Heart left ventricle (tissue), 16 donors: ENCODE measurements around the gene GPC6. TPM values are rescaled to one million over a fixed set of nuclear protein-coding genes. Genes with fewer than 3 reads are reported as not detected.

Source experiments
- ATAC-seq, 4 donors: fragments of 200-7000 bp; cut with Tn5 transposase; one replicate each; pipeline ENCODE4 v1.9.1; 2020 to 2022; ENCODE audit warnings: moderate library complexity in 4 of 4, mild to moderate bottlenecking in 3 of 4, moderate number of reproducible peaks in 1 of 4
- DNase-seq, 5 donors: peaks; one replicate each; pipeline ENCODE4 v3.0.0-alpha.2; 2020
- H3K27ac ChIP-seq, 12 donors: fragments of 200-600 bp; sonication (generic) in 4 of 12; one replicate each; pipeline versions ENCODE4 v1.5.0 to v1.8.0; 2016 to 2022; ENCODE audit warnings: mild to moderate bottlenecking in 2 of 12
- H3K27me3 ChIP-seq, 9 donors: fragments of 200-600 bp; sonication (generic) in 2 of 9; one replicate each; pipeline versions ENCODE4 v1.5.1 to v1.8.0; 2016 to 2022; ENCODE audit warnings: mild to moderate bottlenecking in 3 of 9
- H3K36me3 ChIP-seq, 9 donors: fragments of 200-600 bp; sonication (generic) in 2 of 9; one replicate each; pipeline versions ENCODE4 v1.5.0 to v1.8.0; 2018 to 2022; ENCODE audit warnings: mild to moderate bottlenecking in 2 of 9
- H3K4me1 ChIP-seq, 12 donors: fragments of 200-600 bp; sonication (generic) in 4 of 12; one replicate each; pipeline versions ENCODE4 v1.5.0 to v1.8.0; 2016 to 2022; ENCODE audit warnings: mild to moderate bottlenecking in 3 of 12
- H3K4me3 ChIP-seq, 12 donors: fragments of 200-600 bp; sonication (generic) in 4 of 12; one replicate each; pipeline versions ENCODE4 v1.5.0 to v1.8.0; 2017 to 2022; ENCODE audit warnings: mild to moderate bottlenecking in 9 of 12, moderate library complexity in 4 of 12
- H3K9me3 ChIP-seq, 12 donors: fragments of 200-600 bp; sonication (generic) in 4 of 12; one replicate each; pipeline versions ENCODE4 v1.5.0 to v1.8.0; 2016 to 2022; ENCODE audit warnings: mild to moderate bottlenecking in 1 of 12
- POLR2A ChIP-seq, 2 donors: fragments of 450-650 bp; IDR thresholded peaks; one replicate each; pipeline ENCODE4 v1.6.1; 2017; ENCODE audit warnings: antibody characterized with exemption in 2 of 2, mild to moderate bottlenecking in 2 of 2, moderate library complexity in 2 of 2
- WGBS, 4 donors: extraction: QIAGEN DNeasy Blood & Tissue Kit in 2 of 4; methylation state at CpG; one replicate each; pipeline versions ENCODE4 v1.1.5 to v1.1.7; 2013 to 2018; 5-methylcytosine and 5-hydroxymethylcytosine counted together
- intact Hi-C, 10 donors: fragments of 100-400 bp; cut with DNase I; formaldehyde crosslinking; loops; one replicate each; pipeline versions ENCODE4 v1.11.1 to v1.14.2; 2022
- polyA plus RNA-seq, 2 donors: library from polyadenylated mRNA; stranded (reverse); fragments of 200-250 nt; gene quantifications; one replicate each; pipeline ENCODE4 v1.2.3, GENCODE V29; 2013
- total RNA-seq, 9 donors: library from RNA; depleted of rRNA in 2 of 9; stranded (reverse); fragments of >200 nt in 2 of 9; fragmentation: NEBNext Ultra II Directional in 3 of 9; extraction: Animal tissue kit (Norgen Biotek cat#: 25700) in 3 of 9; gene quantifications; one replicate each; pipeline versions ENCODE4 v1.1.0 to v1.2.4, GENCODE V29; 2016 to 2023
- TF ChIP-seq, protein P1 (sequence below), 12 donors: fragments of 200-600 bp; sonication (generic) in 4 of 12; IDR thresholded peaks; one replicate each; pipeline versions ENCODE4 v1.5.0 to v1.8.0; 2018 to 2022; ENCODE audit warnings: antibody characterized with exemption in 12 of 12, mild to moderate bottlenecking in 5 of 12
- donor health status: ischemic (EF 13 %, LVEDD 7.1; RV severe dilation, severe dysfunction).
- donor health status: healthy with polysubstance abuse.
- donor health status: DM: no; HTN: yes; CAD: no.
- donor health status: DM: no; HTN: no; CAD: no.
- donor health status: ischemic (EF 25% LVEDD 6.9; RV normal size, moderate dysfunction).
- donor health status: ischemic (EF 25% LVEDD 5.7; RV mildly dilated, moderate dysfunction).
- donor health status: healthy.
- donor health status: DM: yes; HTN: yes; CAD: no.
- donor health status: ischemic (EF 35%, LVEDD 5.7; RV mildly dilated, moderate dysfunction).
- donor health status: nonischemic (EF 11% LVEDD 7.7; RV severe dilation, severe dysfunction).
- donor health status: DM: yes; HTN: yes; CAD: no.
- donor health status: PGD.
- donor health status: ischemic (EF 29% LVEDD 5.4; RV normal size, mild dysfunction).
- donor health status: nonischemic (EF 23%, LVEDD 6.1; RV moderate dilation, normal function).

GPC6 gene
- total and polyA plus RNA-seq, 11 donors = 0.08 to 6.2 (median 2.0) TPM

GRCh38 chr13:94196413-94196812 is 969.8 kb downstream of the GPC6 start:
- Histone ChIP-seq H3K27me3 (no peaks in the 10 kb centered on the region), H3K36me3 (no peaks in the 10 kb centered on the region), H3K4me3 (no peak overlapping the region), H3K4me1 (no peaks in the 10 kb centered on the region), H3K9me3 (no peaks in the 10 kb centered on the region), H3K27ac (no peak overlapping the region)
- TF ChIP-seq POLR2A (IDR thresholded peaks at IDR 0.05) = no peak
- TF ChIP-seq, protein P1, sequence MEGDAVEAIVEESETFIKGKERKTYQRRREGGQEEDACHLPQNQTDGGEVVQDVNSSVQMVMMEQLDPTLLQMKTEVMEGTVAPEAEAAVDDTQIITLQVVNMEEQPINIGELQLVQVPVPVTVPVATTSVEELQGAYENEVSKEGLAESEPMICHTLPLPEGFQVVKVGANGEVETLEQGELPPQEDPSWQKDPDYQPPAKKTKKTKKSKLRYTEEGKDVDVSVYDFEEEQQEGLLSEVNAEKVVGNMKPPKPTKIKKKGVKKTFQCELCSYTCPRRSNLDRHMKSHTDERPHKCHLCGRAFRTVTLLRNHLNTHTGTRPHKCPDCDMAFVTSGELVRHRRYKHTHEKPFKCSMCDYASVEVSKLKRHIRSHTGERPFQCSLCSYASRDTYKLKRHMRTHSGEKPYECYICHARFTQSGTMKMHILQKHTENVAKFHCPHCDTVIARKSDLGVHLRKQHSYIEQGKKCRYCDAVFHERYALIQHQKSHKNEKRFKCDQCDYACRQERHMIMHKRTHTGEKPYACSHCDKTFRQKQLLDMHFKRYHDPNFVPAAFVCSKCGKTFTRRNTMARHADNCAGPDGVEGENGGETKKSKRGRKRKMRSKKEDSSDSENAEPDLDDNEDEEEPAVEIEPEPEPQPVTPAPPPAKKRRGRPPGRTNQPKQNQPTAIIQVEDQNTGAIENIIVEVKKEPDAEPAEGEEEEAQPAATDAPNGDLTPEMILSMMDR (IDR thresholded peaks at IDR 0.05) = no peak
- no peak for ATAC-seq
- WGBS, 4 donors = 79 to 87% (median 83%) methylated on average over 5 of the region's 5 CpGs
- intact Hi-C loops = no loop called here
- no peak for DNase-seq

DNA sequence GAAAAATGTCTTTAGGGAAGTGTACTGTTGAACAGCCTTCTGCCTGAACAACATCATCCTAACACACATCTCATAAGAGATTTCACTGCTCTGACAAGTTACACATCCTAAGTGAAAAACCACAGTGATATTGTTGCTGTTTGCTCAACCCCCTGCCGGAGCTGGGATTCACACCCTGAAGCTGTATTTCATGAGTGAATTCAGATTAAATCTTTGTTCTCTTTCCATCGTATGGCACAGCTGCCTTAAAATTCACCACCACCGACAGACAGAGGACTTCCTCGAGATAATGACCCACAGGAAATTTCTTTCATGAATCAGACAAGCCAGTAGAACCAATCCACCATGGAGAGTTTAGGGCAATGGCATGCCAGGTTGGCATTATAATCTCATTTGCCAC is 972.1 kb downstream of the GPC6 start:
- Histone ChIP-seq H3K36me3 (no peaks in the 10 kb centered on the region), H3K4me3 (no peak overlapping the region), H3K27ac (no peak overlapping the region), H3K9me3 (no peaks in the 10 kb centered on the region), H3K27me3 (no peaks in the 10 kb centered on the region), H3K4me1 (no peaks in the 10 kb centered on the region)
- DNase-seq = no peak
- intact Hi-C loops = no loop called here
- 56 to 73% (median 60%) methylated on average over 4 of the region's 4 CpGs for WGBS, 4 donors
- ATAC-seq = no peak
- no peak for TF ChIP-seq POLR2A (IDR thresholded peaks at IDR 0.05)
- TF ChIP-seq, protein P1 (IDR thresholded peaks at IDR 0.05) = no peak

- DNase-seq (no peak), ATAC-seq (no peak)
- H3K27me3 ChIP-seq = no peaks in the 10 kb centered on the region
- H3K9me3 ChIP-seq = no peaks in the 10 kb centered on the region
- intact Hi-C loops = no loop called here
- no peak overlapping the region for H3K4me3 ChIP-seq
- no peak overlapping the region for H3K27ac ChIP-seq
- H3K36me3 ChIP-seq = no peaks in the 10 kb centered on the region
- 83 to 87% (median 85%) methylated on average over 3 of the region's 3 CpGs for WGBS, 4 donors
- TF ChIP-seq, protein P1 (IDR thresholded peaks at IDR 0.05) = no peak
- TF ChIP-seq POLR2A (IDR thresholded peaks at IDR 0.05) = no peak
- no peaks in the 10 kb centered on the region for H3K4me1 ChIP-seq
Observed at GRCh38 chr13:94199135-94199534, 972.5 kb downstream of the GPC6 start.

GRCh38 chr13:94201022-94201421 is 974.4 kb downstream of the GPC6 start:
- H3K9me3 ChIP-seq = no peaks in the 10 kb centered on the region
- no peak overlapping the region for H3K27ac ChIP-seq
- intact Hi-C loops = loop anchor here in 1 of 10 donors (5.0 kb wide), 1 partner anchor 51 kb away; no protein-coding TSS in a partner anchor
- 81 to 90% (median 87%) methylated on average over 6 of the region's 6 CpGs for WGBS, 4 donors
- ATAC-seq (no peak), DNase-seq (no peak)
- H3K4me3 ChIP-seq = no peak overlapping the region
- no peaks in the 10 kb centered on the region for H3K4me1 ChIP-seq
- H3K27me3 ChIP-seq = no peaks in the 10 kb centered on the region
- TF ChIP-seq, protein P1 (IDR thresholded peaks at IDR 0.05) = no peak
- no peak for TF ChIP-seq POLR2A (IDR thresholded peaks at IDR 0.05)
- H3K36me3 ChIP-seq = no peaks in the 10 kb centered on the region
